C4-2B (cell line): ENCODE measurements around the gene POGK.

Experiments used
- ZFX ChIP-seq: fragments of 450-650 bp; IDR thresholded peaks from 2 replicates; pipeline ENCODE4 v1.6.1; 2017
- TF ChIP-seq, protein P1 (sequence below): fragments of 450-650 bp; conservative IDR thresholded peaks from 2 replicates; pipeline ENCODE4 v1.5.1; 2017; ENCODE audit warnings: mild to moderate bottlenecking

DNA sequence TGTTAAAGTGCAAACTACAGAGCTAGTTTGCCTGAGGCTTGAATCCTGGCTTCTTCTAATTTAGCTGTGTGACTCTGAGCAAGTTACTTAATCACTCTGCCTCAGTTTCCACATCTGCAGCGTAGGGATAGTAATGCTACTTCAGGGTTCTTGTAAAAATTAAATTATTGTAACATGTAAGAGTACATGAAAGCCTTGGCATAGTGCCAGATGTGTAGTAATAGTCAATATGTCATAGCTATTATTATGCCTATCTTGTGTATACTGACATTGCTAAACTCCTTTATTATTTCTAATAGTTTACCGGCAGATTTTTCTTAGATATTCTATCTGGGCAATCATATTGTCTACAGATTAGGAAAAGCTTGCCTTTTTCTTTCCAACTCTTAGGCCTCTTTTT lies 43.6 kb downstream of the POGK start:
- TF ChIP-seq, protein P1, sequence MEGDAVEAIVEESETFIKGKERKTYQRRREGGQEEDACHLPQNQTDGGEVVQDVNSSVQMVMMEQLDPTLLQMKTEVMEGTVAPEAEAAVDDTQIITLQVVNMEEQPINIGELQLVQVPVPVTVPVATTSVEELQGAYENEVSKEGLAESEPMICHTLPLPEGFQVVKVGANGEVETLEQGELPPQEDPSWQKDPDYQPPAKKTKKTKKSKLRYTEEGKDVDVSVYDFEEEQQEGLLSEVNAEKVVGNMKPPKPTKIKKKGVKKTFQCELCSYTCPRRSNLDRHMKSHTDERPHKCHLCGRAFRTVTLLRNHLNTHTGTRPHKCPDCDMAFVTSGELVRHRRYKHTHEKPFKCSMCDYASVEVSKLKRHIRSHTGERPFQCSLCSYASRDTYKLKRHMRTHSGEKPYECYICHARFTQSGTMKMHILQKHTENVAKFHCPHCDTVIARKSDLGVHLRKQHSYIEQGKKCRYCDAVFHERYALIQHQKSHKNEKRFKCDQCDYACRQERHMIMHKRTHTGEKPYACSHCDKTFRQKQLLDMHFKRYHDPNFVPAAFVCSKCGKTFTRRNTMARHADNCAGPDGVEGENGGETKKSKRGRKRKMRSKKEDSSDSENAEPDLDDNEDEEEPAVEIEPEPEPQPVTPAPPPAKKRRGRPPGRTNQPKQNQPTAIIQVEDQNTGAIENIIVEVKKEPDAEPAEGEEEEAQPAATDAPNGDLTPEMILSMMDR: no peak
- TF ChIP-seq ZFX: no peak
